HG02852 (cell line): ENCODE results near the gene LRP1B.

Experiments
- ATAC-seq: cut with Tn5 transposase; IDR thresholded peaks from one replicate; pipeline ENCODE4 v1.9.1; 2021; ENCODE audit warnings: mild to moderate bottlenecking, moderate library complexity; ENCODE audit not compliant: unreplicated experiment

LRP1B gene

DNA sequence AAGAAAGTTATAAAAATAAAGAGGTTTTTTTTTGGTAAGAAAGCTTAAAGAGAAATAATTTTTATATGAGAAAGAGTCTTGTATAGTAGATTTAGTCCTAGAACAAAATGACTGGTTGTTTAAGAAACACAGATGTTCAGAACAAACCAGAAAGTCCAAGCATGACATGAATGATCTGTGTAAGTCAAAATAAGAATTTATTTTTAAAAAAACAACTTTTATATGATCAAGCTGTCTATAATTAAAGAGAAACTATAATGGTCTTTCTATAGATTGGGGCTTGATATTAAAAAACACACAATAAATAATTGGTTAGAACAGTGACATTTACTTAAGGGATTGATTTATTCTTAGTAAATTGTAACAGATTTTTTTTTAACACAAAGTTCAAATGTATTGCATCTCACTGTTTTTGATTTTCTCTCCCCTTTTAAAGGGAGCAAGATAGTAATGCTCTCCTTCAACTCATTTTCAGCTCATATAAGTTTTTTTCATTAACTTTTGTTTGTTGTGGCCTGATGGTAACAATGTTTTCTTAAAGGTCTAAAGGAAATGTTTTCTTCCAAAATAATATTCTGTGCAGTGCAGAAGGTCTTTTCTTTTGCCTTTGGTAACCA is 1256.8 kb downstream of the LRP1B start:
- ATAC-seq, result no peak

DNA sequence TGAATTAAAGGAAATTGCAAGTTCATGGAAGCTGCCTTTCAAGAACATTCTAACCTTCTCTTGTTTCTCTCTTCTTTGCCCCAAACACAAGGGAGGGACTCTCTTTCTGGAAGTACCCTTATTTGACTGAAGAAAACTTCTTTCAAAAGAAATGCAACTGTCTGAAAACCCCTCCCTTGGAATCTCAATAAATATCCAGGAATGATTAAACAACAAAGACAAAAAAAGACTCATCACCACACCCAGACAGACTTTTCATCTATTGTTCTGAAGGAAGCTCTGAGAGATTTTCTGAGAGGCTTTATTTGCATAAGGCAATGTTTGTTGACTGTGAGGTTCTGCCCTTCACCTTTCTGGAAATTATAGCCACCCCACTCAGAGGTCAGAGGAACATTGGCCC is 1260.9 kb downstream of the LRP1B start:
- no peak for ATAC-seq

DNA sequence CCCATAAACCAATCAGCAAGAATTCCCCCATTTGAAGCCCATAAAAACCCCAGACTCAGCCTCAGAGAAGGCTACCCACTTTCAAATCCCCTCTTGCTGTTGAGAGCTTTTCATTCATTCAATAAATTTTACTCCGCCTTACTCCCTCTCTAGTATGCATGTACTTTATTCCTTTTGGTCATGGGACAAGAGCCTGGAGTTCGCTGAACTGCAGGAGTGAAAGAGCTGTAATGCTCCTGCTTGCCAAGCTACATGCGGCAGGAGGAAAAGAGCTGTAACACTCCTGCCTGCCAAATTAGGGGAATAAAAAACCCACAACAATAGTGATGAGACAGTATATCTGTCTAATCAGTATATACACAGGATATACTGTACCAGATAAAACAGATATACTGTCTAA is 1261.7 kb downstream of the LRP1B start:
- ATAC-seq, result no peak

DNA sequence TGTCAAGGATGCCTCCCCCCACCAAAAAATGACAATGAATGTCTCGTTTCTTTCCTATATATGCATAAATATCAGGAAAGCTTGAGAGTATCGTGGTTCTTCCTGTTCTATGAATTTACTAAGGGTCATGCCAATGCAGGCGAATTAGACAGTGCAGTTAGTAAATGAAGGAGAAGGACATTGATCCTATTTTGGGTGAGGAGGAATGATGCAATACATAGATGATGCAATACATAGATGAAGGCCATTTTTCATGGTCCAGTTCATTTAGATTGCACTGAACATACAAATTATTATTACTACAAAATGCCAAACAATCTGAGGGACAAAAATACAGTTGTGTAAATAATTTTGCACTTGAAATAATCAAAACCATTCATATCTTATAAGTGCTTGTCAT is 1265.0 kb downstream of the LRP1B start:
- ATAC-seq, result no peak

DNA sequence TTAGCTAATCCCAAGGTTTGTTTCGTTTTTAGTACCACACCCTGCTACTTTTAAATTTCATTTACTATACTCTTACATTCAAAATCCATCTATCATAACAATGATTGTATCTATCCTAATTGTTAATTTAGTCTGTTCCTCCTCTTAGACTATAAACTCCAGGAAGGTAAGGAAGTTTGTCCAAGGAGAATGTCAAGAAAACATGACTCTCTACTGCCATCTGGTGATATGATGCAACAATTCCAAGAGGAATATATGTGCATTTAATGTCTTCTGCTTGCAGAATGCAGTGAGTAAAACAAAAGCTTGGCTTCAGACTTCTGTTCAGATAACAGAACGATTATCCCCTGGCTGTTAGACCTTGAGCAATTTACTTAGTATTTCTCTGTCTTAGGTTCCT is 1267.1 kb downstream of the LRP1B start:
- no peak for ATAC-seq

DNA sequence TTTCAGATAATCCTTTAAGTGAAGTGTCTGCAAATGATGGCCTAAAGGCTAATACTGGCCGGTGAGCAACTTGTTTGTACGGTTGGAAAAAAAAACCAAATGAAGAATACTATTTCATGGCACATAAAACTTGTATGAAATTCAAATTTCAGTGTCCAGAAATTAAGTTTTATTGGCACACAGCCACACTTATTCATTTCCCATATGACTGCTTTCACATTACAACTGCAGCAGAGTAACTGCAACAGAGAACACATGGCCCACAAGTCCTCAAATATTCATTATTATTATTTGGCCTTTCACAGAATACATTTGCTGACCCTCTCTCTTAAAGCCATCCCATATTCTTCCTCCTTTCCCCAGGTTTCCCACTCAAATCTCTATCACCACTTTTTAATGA is 1268.6 kb downstream of the LRP1B start:
- no peak for ATAC-seq

DNA sequence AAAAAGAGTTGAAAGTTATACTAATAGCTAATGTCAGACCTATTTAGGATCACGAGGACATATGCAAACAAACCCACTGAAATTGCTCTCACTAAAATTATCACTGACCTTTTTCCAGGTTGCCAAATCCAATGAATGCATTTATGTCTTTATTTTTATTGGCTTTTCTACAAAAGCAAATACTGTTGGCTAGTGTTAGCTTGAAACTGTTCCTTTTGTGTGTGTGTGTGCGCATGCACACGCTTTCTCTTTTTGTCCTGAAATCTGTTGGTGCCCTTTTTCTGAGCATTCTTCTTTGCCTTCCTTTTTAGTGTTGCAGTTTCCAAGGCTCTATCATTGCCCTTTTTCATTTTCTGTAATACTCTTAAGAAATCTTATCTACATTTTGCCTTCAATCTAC is 1269.2 kb downstream of the LRP1B start:
- ATAC-seq, result no peak

DNA sequence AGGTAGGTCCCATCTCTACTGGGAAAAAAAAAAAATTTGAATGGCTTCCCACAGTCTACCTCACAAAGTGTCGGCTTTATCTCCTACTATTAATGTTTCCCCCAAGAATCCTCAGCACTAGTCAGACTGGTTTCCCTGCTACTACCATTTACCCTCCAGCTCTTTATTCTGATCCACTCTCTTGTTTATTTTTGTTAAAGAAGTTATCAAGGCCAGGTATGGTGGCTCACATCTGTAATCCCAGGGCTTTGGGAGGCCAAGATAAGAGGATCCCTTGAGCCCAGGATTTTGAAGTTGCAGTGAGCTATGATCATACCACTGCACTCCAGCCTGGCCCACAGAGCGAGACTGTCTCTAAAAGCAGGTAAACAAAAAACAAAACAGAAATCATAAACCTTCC is 1275.3 kb downstream of the LRP1B start:
- no peak for ATAC-seq

DNA sequence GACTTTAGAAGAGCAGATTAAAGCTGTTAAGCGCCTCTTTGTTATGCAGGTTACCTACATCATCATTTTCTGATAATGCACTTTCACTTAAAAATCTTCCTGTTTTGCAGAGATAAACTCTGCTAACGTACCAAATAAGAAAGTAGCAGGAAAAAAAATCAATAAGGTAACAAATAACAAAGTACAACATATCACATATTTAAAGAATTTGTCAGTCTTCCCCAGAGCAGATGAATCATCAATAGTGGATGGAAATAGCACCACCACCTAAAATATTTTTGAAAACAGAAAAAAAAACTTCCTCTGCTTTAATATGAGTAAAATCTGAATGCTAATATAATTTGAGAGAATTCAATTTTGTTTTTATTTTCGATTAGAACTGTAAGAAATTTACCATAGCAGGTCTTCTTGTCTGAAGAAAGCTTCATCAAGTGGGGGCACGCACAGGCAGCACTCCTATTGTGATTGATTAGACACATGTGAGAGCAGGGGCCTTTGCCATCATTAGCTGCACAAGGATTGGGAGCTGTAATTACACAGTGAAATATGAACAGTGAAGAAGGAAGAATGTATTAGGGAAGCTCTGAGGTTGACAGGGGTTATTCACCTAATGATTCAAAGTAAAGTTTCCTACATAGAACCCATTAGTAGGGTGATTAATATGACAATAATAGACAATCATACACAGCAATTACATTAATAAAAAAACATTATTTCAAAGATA is 1279.4 kb downstream of the LRP1B start:
- no peak for ATAC-seq

DNA sequence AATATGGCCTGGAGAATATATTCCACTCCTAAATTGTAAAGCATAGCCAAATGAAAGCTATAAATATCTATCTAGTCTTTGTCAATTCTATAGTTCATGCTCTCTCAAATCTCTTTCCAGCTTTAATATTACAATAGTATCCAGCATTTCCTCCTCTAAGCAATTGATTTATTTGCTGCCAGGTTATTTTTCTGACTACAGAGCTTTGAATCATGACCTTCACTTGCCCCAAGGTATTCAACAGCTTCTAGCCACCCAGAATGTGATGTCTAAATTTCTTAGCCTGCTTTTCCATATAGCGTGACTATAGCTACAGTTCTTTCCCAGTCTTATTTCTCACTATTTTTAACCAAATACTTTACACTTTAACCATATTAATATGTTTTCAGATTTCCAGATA is 1287.6 kb downstream of the LRP1B start:
- no peak for ATAC-seq

DNA sequence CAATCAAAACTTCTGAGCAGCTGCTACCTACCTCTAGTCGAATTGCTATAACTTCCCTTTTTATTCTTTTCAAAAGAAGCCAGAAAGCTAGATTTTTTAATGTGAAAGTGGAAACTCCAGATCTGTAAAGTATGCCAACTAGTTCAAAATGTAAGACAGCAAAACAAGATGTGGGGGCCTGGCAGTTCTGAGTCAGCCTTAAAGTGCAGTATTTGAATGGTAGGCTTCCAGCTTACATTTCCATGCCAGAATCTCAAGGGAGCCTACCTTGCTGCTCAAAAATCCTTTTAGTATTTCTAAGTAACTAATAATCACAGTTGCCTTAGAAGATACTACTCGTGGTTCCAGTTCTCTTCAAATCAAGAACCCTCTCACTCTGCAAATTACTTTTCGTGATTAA is 1288.7 kb downstream of the LRP1B start:
- ATAC-seq, result no peak

DNA sequence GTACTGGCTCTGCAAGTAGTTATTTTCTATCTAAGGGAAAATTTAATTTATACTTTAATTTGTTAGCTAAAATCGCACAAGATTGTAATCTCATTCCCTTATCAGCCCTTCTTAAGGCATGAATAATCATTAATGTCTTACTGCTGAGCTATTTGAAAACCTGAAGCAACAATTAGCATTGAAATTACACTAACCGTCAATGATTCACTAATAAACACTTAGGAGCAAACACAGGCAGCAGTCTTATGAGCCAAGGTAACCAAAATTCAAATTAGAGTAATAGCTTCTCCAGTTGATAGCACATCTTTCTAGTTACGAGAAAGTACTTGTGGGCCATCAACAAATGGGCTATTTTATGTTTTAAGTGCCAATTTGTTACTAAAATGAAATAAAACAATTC is 1289.7 kb downstream of the LRP1B start:
- ATAC-seq, result no peak

DNA sequence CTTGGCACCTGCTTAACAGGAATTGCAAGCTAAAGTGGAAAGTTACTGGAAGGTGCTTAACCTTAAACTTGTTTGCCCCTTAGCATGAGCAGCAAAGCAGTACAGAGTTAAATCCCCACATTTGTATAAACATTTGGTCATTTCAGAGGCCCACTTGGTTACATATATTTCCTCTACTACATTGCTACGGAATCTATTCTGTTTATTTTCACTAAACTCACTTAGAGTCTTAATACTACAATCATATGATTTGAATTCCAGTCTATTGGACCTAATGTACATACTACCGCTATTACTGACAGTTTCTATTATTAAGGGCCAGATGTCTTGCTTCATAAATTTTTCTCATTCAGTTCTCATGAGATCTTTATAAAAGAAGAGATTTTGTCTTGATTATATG is 1294.0 kb downstream of the LRP1B start:
- ATAC-seq, result no peak

DNA sequence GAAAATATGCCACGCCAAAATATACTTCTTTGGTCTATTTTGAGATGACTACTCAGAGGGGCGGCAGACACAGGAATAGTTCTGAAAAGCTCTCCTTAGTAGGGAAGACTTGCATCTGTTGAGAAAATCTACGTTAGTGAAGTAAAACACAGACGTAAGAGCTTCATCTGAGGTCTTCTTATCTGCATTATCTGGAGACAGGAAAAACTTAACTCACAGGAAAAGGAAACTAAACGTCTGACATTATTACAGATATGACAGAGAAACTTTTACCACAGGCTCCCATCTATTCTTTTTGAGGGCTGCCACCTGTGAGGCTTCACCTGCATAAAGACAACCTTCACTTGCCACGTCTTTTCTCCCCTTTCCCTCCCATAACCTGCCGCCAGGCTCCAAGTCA is 1295.7 kb downstream of the LRP1B start:
- ATAC-seq, result no peak

DNA sequence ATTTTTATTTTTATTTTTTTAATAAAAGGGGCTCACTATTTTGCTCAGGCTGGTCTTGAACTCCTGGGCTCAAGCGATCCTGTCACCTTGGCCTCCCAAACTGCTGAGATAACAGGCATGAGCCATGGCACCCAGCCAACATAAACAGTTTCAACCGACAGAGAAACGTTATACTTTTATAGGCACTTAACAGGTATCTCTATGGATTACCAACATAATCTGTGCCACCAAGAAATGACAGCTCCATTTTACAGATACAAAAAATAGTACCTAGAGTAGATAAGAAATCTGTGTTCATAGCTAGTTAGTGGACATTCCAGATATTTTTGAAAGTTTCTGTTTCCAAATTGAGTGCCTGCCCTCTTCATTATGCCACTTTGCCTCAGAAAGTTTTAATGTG is 1316.7 kb downstream of the LRP1B start:
- no peak for ATAC-seq

DNA sequence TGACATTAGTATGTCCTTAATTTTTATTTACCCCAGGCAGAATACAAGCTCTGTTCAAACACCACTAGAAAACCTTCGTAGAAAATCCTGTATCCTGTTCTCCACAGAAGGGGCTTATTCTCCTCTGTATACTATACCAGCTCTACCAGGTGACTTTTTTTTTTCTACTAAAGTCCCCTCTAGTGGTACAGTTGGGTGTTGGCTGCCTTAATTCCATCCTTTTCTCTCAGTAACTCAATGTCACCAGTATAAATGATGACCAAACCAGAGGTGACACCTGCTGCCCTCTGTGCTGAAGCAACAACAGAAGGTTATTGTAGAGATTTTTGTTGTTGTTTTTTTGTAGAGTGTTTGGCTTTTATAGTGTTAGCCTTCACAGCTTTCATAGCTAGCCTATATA is 1322.0 kb downstream of the LRP1B start:
- ATAC-seq, result peak; percentile 69

DNA sequence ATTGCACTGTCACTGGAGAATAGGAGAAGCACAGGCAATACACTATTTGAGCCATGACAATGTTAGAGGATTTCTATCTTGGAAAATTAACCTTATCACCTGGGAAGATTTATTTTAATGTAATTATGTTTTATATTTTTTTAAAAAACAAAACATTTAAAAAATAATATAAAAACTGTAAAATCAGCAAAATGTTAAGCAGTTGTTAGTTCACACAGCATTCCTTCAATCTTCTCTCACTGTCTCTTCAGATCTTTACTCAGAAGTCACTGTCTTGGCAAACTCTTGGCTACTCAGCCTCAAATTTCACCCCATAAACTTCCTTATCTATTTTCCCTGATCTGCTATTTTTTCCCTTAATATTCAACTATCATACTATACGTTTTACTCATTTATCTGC is 1322.6 kb downstream of the LRP1B start:
- no peak for ATAC-seq

DNA sequence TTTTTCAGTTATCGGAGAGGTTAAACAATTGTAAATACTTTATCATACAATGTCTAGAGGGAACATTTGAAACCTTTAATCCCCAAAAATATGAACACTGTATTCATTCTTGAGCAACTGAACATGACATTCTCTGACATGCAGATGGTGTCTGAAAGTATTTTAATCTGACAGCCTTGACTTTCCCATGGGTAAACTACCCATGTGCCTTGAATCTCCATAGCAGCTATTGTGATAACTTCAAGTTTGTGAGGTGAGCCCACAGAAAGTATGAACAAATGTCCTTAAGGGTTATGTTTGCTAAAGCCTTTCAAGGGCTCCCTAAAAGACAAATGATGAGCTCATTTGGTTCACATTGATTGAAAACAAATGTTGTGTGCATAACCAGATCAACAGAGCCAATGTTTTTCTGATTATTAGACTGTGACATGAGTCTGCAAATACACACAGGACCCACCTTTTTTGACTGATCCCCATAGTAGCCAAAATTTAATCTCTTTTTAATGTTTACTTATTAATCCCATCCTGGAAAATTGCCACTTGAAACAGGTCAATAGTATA is 1326.0 kb downstream of the LRP1B start:
- no peak for ATAC-seq

DNA sequence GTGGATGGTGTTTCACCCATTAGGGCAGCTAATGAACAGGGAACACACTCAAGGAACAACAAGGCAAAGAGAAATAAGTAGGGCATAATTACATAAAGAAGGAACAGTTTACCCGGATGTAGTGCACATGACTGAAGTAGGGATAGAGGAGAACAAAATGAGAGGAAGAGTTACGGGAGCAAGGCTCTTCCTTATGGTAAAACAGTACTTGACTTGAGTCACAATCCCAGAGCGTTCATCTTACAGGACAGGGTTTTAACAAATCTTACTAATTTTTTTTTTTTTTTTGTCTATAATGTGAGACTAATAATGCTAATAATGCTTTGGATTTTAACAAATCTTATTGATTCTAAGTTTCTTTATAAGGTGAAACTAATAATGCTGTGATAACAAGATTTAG is 1329.5 kb downstream of the LRP1B start:
- ATAC-seq, result no peak

DNA sequence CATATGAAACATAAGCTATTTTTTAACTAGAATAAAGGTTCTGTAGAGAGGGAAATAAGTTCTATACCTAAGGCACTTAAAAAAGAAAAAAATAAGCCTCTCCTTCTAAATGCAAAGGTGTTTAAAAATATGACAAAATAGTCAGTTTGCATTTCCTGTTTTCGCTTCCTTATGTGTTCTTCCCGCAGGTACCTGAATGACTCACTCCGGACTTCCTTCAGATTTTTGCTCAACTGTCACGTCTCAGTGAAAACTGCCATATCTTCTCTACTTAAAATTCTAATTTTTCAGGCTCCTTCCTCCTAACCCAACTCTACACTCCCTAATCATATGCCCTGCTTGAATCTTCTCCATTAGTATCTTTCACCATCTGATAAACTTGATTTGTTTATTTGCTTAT is 1333.1 kb downstream of the LRP1B start:
- peak; percentile 95 for ATAC-seq

DNA sequence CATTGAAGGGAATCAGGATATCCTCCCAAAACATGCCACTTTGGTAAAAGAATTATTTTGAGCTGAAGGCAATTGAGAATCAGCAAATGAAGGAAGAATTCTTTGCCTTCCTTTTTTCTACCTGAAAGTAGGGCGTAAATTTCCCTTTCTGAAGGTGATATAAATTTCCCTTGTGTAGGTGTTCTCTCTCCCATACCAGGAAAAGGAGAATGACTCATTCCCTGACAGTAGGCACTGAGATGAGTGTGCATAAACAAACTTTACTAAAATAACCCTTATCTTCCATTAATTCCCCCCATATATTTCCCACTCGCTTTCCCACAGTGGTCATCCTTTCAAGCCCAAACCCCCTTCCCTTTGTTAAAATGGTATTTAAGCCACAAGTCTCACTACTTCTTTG is 1339.0 kb downstream of the LRP1B start:
- no peak for ATAC-seq

DNA sequence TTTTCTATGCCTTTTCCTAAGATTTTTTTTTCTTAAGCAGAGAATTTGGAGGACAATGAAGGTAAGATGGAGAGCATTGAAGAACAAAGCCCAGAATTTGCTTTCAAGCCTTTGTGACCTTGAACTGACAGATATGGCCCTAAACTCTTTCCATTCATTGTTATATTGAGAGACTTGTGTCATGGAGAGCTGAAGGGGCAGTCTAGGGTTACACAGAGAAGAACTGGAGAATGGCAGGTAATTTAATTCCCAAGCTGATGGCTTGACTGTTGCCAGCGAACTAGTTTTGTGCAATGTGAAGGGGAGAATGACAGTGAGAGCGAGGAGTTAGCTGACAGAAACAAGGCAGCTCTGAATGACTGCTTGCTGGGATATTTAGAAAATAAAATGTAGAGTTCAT is 1344.2 kb downstream of the LRP1B start:
- ATAC-seq, result no peak

DNA sequence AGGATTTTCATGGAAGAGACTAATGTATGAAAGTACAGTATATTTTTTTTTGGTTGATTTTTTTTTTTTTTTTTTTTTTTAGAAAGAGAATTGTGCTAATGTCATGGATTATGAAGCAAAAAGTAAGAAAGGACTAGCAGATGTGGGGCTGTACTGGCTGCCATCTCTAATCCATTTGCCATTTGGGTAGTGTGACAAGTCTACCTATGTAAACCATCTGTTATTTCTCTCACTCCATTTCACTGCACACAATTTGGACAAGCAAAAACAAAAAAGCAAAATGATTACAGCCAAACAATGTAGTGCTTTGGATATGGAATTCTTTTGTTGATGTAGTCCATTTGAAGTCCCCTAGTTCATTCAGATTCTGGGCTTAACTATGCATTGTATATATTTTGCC is 1355.4 kb downstream of the LRP1B start:
- ATAC-seq, result no peak
